Natural killer cell (primary cell): Measurements from ENCODE around the gene ARHGEF16. TPM values are rescaled to one million over a fixed set of nuclear protein-coding genes. Genes with fewer than 3 reads are reported as not detected.

Experiments used
- ATAC-seq, 3 donors: fragments of 150-1000 bp in 2 of 3; fragments of 200-7000 bp in 1 of 3; cut with Tn5 transposase; 1 replicate in 1 of 3; 2 replicates in 2 of 3; pipeline ENCODE4 v1.10.0; 2021; ENCODE audit warnings: mild to moderate bottlenecking in 2 of 3, moderate library complexity in 2 of 3
- DNase-seq, 2 donors: peaks; one replicate each; pipeline versions ENCODE4 v3.0.0 to v3.0.0-alpha.2; 2013 to 2021; ENCODE audit warnings: mixed read lengths in 1 of 2
- H3K27ac ChIP-seq: one replicate; pipeline ENCODE4 v1.5.1; 2013; ENCODE audit warnings: mild to moderate bottlenecking, low read length
- H3K27me3 ChIP-seq: one replicate; pipeline ENCODE4 v1.6.1; 2013; ENCODE audit warnings: low read length; ENCODE audit not compliant: control insufficient read depth, insufficient read depth
- H3K36me3 ChIP-seq: one replicate; pipeline ENCODE4 v1.6.1; 2013; ENCODE audit warnings: low read length; ENCODE audit not compliant: control insufficient read depth, insufficient read depth
- H3K4me1 ChIP-seq: one replicate; pipeline ENCODE4 v1.6.1; 2013; ENCODE audit warnings: low read length; ENCODE audit not compliant: control insufficient read depth, insufficient read depth
- H3K4me3 ChIP-seq: one replicate; pipeline ENCODE4 v1.5.1; 2013; ENCODE audit warnings: low read length
- H3K9me3 ChIP-seq: one replicate; pipeline ENCODE4 v1.6.1; 2013; ENCODE audit warnings: low read length; ENCODE audit not compliant: control insufficient read depth, insufficient read depth
- H3K27ac Mint-ChIP-seq, 2 donors: one replicate each; pipeline ENCODE4 v1.8.0; 2022; ENCODE audit warnings: mild to moderate bottlenecking in 2 of 2, mixed read lengths in 2 of 2, moderate library complexity in 1 of 2
- H3K27me3 Mint-ChIP-seq, 2 donors: one replicate each; pipeline ENCODE4 v1.8.0; 2022; ENCODE audit warnings: low read depth in 2 of 2, mixed read lengths in 2 of 2
- H3K36me3 Mint-ChIP-seq: one replicate; pipeline ENCODE4 v1.8.0; 2022; ENCODE audit warnings: mixed read lengths
- H3K4me1 Mint-ChIP-seq, 2 donors: one replicate each; pipeline ENCODE4 v1.8.0; 2022; ENCODE audit warnings: mixed read lengths in 2 of 2
- H3K4me3 Mint-ChIP-seq: one replicate; pipeline ENCODE4 v1.8.0; 2022; ENCODE audit warnings: mild to moderate bottlenecking, moderate library complexity, mixed read lengths
- H3K9me3 Mint-ChIP-seq, 2 donors: one replicate each; pipeline ENCODE4 v1.8.0; 2022; ENCODE audit warnings: mixed read lengths in 2 of 2
- WGBS: methylation state at CpG from one replicate; pipeline ENCODE4 v1.1.7; 2013; ENCODE audit warnings: missing lambda C conversion rate; ENCODE audit not compliant: insufficient coverage; 5-methylcytosine and 5-hydroxymethylcytosine counted together
- intact Hi-C: fragments of 100-400 bp; cut with micrococcal nuclease; formaldehyde crosslinking; loops from one replicate; pipeline ENCODE4 v1.14.2; 2022
- total RNA-seq, 4 donors: library from RNA; stranded (reverse); fragments of 120-200 nt in 1 of 4; gene quantifications; one replicate each; pipeline versions ENCODE4 v1.2.3 to v1.2.4, GENCODE V29; 2013 to 2022
- TF ChIP-seq, protein P1 (sequence below): fragments of 200-600 bp; IDR thresholded peaks from one replicate; pipeline ENCODE4 v1.8.0; 2022; ENCODE audit warnings: antibody characterized with exemption

The ARHGEF16 gene
- not detected for total RNA-seq
- 0.05 TPM for total RNA-seq (2013)

DNA sequence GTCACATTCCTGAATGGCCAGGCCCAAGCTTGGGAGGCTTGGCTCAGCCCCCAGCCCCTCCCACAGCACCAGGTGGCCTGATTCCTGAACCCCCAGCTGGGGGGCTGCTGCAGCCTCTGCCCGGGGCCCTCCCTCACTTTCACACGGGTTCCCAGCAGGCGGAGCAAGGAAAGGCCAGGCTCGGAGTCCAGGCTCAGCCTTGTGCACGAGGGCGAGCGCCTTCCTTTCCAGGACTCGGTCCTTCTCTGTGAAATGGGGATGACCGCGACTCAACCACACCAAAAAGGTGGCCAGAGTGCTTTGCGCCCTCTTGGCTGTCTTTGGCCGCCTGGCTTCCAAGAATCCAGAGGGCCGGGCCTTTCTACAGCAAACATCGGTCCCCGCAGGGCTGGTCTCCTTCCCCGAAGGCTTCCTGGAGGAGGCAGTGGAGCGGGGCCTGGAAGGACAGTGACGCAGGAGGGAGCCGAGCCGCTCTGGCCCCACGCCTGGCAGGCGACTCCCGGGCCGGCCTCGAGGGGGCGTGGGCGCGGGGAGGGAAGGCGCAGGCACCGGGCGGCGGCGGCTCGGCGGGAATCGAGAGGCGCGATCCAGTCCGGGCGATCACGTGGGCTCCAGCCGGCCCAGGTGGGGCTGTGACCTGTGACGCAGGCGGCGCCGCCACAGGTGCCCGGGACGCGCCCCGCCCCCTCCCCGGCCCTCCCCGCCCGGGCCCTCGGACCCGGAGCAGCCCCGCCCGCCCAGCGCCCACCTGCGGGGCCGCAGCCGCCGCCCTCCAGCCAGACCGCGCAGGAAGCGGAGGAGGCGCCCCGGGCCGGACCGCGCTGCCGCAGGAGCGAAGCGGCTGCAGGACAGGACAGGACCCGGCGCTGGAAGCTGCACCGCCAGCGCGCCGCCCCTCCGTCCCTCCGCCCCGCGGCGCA, at the start of gene ARHGEF16:
TSS of gene ARHGEF16 (plus strand) at position 775 of the 920 bp plus-strand sequence. CDS start 8,420 bp downstream, outside the sequence.
- DNase-seq (peak in 1 of 2 donors; percentile 55), ATAC-seq (peak; percentile 29 to 64 (median 55))
- Histone ChIP-seq H3K27me3 (peaks cover 16% of the 10 kb centered on the region), H3K4me1 (peaks cover 21% of the 10 kb centered on the region), H3K27ac (no peak within 1 kb of the TSS), H3K9me3 (no peaks in the 10 kb centered on the region), H3K36me3 (no peaks in the 10 kb centered on the region), H3K4me3 (no peak within 1 kb of the TSS)
- Mint-ChIP-seq H3K36me3 (no peaks in the 10 kb centered on the region), H3K27me3 (peaks cover 9 to 24% of the 10 kb centered on the region in 2 donors), H3K4me3 (peak within 1 kb of the TSS; percentile 68), H3K9me3 (no peaks in the 10 kb centered on the region), H3K4me1 (no peaks in the 10 kb centered on the region), H3K27ac (peak within 1 kb of the TSS in 1 of 2 donors; percentile 52)
- TF ChIP-seq, protein P1, sequence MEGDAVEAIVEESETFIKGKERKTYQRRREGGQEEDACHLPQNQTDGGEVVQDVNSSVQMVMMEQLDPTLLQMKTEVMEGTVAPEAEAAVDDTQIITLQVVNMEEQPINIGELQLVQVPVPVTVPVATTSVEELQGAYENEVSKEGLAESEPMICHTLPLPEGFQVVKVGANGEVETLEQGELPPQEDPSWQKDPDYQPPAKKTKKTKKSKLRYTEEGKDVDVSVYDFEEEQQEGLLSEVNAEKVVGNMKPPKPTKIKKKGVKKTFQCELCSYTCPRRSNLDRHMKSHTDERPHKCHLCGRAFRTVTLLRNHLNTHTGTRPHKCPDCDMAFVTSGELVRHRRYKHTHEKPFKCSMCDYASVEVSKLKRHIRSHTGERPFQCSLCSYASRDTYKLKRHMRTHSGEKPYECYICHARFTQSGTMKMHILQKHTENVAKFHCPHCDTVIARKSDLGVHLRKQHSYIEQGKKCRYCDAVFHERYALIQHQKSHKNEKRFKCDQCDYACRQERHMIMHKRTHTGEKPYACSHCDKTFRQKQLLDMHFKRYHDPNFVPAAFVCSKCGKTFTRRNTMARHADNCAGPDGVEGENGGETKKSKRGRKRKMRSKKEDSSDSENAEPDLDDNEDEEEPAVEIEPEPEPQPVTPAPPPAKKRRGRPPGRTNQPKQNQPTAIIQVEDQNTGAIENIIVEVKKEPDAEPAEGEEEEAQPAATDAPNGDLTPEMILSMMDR: no peak
- WGBS: 5% methylated on average over 84 of the region's 84 CpGs
- intact Hi-C loops: no loop called here

- WGBS: 93% methylated on average over 27 of the region's 27 CpGs
- Histone ChIP-seq H3K27me3 (no peaks in the 10 kb centered on the region), H3K4me1 (no peaks in the 10 kb centered on the region), H3K36me3 (no peaks in the 10 kb centered on the region), H3K4me3 (no peak overlapping the region), H3K9me3 (no peaks in the 10 kb centered on the region), H3K27ac (no peak overlapping the region)
- ATAC-seq (no peak), DNase-seq (no peak)
- TF ChIP-seq, protein P1: no peak
- intact Hi-C loops: no loop called here
- Mint-ChIP-seq H3K36me3 (no peaks in the 10 kb centered on the region), H3K27me3 (peaks cover 0 to 5% of the 10 kb centered on the region in 2 donors), H3K4me3 (no peak overlapping the region), H3K4me1 (no peaks in the 10 kb centered on the region), H3K27ac (no peak overlapping the region), H3K9me3 (no peaks in the 10 kb centered on the region)
Measured at GRCh38 chr1:3404801-3405200, 49.7 kb upstream of the ARHGEF16 start.

GRCh38 chr1:3405491-3405890, 49.0 kb upstream of the ARHGEF16 start:
- Mint-ChIP-seq H3K4me1 (no peaks in the 10 kb centered on the region), H3K9me3 (no peaks in the 10 kb centered on the region), H3K4me3 (no peak overlapping the region), H3K36me3 (no peaks in the 10 kb centered on the region), H3K27me3 (peaks cover 0 to 5% of the 10 kb centered on the region in 2 donors), H3K27ac (no peak overlapping the region)
- DNase-seq (no peak), ATAC-seq (no peak)
- no peak overlapping the region for H3K27ac ChIP-seq
- no peaks in the 10 kb centered on the region for H3K36me3 ChIP-seq
- WGBS: 94% methylated on average over 28 of the region's 30 CpGs
- no peak overlapping the region for H3K4me3 ChIP-seq
- H3K9me3 ChIP-seq: no peaks in the 10 kb centered on the region
- no peaks in the 10 kb centered on the region for H3K4me1 ChIP-seq
- TF ChIP-seq, protein P1: no peak
- intact Hi-C loops: no loop called here
- H3K27me3 ChIP-seq: no peaks in the 10 kb centered on the region
